AG09309 (cell line): ENCODE measurements around the gene PKP2.

ENCODE experiments used
- DNase-seq: peaks from one replicate; pipeline ENCODE4 v3.0.0-alpha.2; 2010; ENCODE audit warnings: low read depth
- H3K4me3 ChIP-seq: 2 replicates; pipeline ENCODE4 v1.5.1; 2011; ENCODE audit warnings: mild to moderate bottlenecking, low read depth, low read length, moderate library complexity; ENCODE audit not compliant: control insufficient read depth
- TF ChIP-seq, protein P1 (sequence below): IDR thresholded peaks from 2 replicates; pipeline ENCODE4 v1.5.1; 2011; ENCODE audit warnings: mild to moderate bottlenecking, low read depth, low read length, inconsistent platforms; ENCODE audit not compliant: insufficient read depth, control insufficient read depth; ENCODE audit errors: missing control alignments

PKP2 gene

DNA sequence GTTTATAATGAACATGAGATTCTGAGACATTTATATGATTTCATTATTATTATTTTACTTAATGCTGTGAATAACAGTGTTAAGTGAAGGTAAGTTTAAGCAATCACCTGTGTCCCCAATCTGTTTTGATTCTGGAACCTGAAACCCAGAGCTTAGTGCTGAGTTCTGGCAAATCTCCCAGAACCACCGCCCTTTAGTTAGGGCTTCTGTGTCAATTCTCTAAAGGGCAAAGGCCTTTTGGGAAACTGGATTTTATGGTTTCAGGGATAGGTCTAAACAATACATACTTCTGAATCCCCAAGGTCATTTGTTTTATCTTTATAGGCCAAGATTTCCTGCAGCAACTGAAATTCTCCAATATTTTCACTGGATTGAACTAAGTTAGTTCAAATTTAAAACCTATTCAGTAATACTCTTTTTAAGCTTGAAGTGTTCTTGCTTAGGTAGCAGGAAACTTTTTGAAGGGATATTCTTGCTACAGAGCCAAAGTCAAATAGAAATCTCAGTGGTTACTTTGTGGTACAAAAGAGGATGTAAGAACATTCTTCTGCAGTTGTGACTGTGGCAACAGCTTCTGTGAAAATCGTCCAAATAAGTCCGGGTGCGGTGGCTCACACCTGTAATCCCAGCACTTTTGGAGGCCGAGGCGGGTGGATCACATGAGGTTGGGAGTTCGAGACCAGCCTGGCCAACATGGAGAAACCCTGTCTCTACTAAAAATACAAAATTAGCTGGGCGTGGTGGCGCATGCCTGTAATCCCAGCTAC is 10.0 kb upstream of the PKP2 start:
- TF ChIP-seq, protein P1, sequence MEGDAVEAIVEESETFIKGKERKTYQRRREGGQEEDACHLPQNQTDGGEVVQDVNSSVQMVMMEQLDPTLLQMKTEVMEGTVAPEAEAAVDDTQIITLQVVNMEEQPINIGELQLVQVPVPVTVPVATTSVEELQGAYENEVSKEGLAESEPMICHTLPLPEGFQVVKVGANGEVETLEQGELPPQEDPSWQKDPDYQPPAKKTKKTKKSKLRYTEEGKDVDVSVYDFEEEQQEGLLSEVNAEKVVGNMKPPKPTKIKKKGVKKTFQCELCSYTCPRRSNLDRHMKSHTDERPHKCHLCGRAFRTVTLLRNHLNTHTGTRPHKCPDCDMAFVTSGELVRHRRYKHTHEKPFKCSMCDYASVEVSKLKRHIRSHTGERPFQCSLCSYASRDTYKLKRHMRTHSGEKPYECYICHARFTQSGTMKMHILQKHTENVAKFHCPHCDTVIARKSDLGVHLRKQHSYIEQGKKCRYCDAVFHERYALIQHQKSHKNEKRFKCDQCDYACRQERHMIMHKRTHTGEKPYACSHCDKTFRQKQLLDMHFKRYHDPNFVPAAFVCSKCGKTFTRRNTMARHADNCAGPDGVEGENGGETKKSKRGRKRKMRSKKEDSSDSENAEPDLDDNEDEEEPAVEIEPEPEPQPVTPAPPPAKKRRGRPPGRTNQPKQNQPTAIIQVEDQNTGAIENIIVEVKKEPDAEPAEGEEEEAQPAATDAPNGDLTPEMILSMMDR, result no peak
- H3K4me3 ChIP-seq, result no peak overlapping the region
- no peak for DNase-seq

DNA sequence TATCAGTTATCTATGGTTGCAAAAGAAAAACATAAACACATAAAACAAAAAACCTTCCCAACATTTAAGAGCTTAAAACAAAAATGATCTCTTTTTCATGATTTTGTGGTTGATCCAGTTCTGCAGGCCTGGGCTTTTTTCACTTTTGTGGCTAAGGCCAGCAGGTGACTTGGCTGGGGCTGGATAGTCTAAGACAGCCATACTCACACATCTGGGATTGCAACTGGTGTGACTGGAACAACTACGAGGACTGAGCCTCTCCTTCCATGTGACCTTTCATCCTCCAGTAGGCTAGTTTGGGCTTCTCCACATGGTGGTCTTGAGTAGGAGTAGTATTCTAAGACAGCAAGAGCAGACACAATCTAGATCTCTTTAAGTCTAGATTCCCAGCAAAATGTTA is 7.2 kb upstream of the PKP2 start:
- DNase-seq, result no peak
- TF ChIP-seq, protein P1, result no peak
- no peak overlapping the region for H3K4me3 ChIP-seq

DNA sequence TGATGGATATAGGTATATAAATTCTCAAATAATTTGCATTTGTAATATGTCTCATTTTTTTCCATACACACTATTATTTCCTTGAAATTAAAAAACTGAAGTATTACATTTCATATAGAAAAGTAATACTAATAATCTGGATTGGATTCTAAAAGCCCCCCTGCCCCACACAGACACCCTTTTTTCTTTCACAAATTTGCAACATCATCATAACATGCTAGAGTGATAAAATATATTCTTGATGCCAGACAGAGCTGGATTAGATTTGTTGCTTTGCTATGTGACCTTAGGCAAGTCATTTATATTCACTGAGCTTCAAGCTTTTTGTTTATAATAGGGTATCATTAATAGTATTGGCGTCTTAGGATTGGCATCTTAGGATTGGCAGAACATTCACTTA is 6.7 kb upstream of the PKP2 start:
- no peak for DNase-seq
- H3K4me3 ChIP-seq, result no peak overlapping the region
- TF ChIP-seq, protein P1, result no peak

DNA sequence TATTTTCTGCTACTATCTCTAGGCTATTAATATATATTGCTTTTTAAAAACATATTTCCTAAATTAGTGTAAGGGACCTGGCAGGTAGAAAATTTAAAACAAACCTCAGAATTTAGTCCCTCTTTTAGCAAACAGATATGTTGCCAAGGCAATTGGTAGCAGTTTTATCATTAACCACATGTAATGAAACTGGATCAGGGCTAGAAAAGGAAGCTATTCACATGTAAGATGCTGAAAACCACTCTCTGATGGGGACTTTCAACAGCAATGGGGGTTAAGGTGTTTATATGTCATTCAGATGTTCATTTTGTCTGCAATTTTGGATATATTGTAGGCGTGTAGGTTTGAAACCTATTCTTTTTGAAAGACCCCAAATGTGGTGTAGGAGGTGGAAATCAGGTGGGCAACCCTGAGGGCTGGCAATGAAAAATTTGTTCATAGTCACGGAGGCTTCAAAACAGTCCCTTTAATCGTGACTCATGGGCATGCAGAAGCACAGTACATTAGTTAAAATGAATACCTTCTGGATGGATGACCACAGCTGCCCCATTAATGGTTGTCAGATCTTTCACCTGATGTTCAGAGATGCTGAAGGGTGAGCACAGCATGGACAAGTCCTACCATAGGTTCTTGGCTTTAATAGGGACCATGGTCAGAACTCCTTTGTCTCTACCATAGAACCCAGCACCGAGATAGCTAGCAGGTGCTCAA is 5.9 kb upstream of the PKP2 start:
- TF ChIP-seq, protein P1, result no peak

DNA sequence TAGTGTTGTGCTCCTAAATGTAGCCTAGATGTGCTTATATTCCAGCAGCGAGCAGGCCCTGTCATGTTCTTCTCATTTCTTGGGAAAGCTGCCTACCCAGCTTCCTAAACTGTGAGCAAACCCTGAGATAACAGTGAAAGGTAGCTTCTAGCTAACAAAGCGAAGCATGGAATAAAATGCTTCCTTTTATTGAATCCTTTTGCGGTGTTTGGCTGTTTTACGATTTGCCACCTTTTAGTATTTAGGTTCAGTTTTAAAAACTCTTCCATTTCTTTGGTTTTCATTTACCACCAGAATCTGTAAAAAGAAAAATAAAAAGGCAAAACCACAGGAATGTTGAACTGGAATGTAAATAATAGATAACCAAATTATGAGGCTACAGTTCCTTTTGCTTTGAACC is 5.0 kb upstream of the PKP2 start:
- no peak overlapping the region for H3K4me3 ChIP-seq
- no peak for DNase-seq
- TF ChIP-seq, protein P1, result no peak

More for the DNA sequence above, 5.9 kb upstream of the PKP2 start:
- no peak for DNase-seq
- H3K4me3 ChIP-seq, result no peak overlapping the region

DNA sequence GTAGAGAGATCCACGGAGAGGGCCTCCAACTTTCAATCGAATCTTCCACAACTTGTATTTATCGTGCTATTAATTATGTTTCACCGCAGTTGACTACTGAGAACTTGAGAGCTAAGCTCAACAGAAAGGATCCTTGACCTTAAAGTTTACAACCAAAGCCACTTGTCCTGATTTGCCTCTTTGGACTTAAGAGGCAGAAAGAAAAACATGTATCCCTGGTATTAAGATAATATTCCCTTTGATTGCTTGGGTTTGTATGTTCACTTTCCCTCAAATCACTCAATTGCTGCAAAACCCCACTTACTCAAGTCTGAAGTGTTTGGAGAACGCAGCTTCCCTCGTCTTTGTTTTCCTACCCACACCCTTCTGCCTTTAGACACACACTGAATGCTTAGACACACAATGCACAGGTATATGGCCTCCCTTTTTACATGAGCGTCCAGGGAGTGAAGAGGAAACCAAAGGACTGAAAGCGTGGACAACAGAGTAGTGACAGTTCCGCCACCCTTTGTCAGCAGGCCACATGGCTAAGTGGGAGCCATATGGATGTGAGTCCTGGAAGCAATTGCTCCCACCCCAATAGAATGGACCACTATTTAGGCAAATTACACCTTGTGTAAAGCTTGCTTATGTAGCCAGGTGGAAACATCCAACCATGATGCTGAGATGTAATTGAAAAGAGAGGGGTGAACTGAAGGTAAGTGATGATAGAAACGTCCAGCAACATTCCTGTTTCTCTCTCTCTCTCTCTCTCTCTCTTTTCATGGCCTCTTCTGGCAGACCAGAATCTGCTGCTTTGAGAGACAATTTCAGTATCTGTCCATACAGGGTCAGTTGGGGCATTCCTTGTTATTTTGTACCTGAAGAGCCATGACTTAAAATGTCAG is 1.4 kb upstream of the PKP2 start:
- no peak overlapping the region for H3K4me3 ChIP-seq
- DNase-seq, result no peak
- TF ChIP-seq, protein P1, result no peak
